HEK293 (cell line): ENCODE data around the gene FRMD8.

Experiments used
- BCL11A ChIP-seq: fragments of 450-650 bp; formaldehyde crosslinking; IDR thresholded peaks from 2 replicates; pipeline ENCODE4 v1.5.1; 2016; ENCODE audit warnings: low read depth, missing biosample characterization, missing genetic modification characterization
- KLF10 ChIP-seq: fragments of 450-650 bp; IDR thresholded peaks from 2 replicates; pipeline ENCODE4 v1.5.1; 2018; ENCODE audit warnings: missing biosample characterization, mild to moderate bottlenecking, missing genetic modification characterization
- ZBTB20 ChIP-seq: fragments of 450-650 bp; formaldehyde crosslinking; IDR thresholded peaks from 2 replicates; pipeline ENCODE4 v1.5.1; 2016; ENCODE audit warnings: missing biosample characterization, missing genetic modification characterization
- ZBTB21 ChIP-seq: fragments of 450-650 bp; formaldehyde crosslinking; IDR thresholded peaks from 2 replicates; pipeline ENCODE4 v1.5.1; 2017; ENCODE audit warnings: missing biosample characterization, missing genetic modification characterization
- ZNF621 ChIP-seq: fragments of 450-650 bp; formaldehyde crosslinking; IDR thresholded peaks from 2 replicates; pipeline ENCODE4 v1.5.1; 2017; ENCODE audit warnings: missing biosample characterization, missing genetic modification characterization
- ZNF670 ChIP-seq: fragments of 450-650 bp; formaldehyde crosslinking; IDR thresholded peaks from 2 replicates; pipeline ENCODE4 v1.5.1; 2016; ENCODE audit warnings: missing biosample characterization, missing genetic modification characterization, low read depth
- ZNF776 ChIP-seq: fragments of 450-650 bp; formaldehyde crosslinking; IDR thresholded peaks from 2 replicates; pipeline ENCODE4 v1.5.0; 2017; ENCODE audit warnings: missing biosample characterization, missing genetic modification characterization, borderline replicate concordance
- TF ChIP-seq, protein P1 (sequence below): fragments of 450-650 bp; formaldehyde crosslinking; IDR thresholded peaks from 2 replicates; pipeline ENCODE4 v1.5.1; 2016; ENCODE audit warnings: missing biosample characterization, missing genetic modification characterization
- TF ChIP-seq, protein P2 (sequence below): fragments of 450-650 bp; formaldehyde crosslinking; IDR thresholded peaks from 2 replicates; pipeline ENCODE4 v1.5.1; 2016; ENCODE audit warnings: missing biosample characterization, missing genetic modification characterization, low read depth
- TF ChIP-seq, protein P3 (sequence below): fragments of 450-650 bp; formaldehyde crosslinking; IDR thresholded peaks from 2 replicates; pipeline ENCODE4 v1.5.1; 2016; ENCODE audit warnings: missing biosample characterization, missing genetic modification characterization

DNA sequence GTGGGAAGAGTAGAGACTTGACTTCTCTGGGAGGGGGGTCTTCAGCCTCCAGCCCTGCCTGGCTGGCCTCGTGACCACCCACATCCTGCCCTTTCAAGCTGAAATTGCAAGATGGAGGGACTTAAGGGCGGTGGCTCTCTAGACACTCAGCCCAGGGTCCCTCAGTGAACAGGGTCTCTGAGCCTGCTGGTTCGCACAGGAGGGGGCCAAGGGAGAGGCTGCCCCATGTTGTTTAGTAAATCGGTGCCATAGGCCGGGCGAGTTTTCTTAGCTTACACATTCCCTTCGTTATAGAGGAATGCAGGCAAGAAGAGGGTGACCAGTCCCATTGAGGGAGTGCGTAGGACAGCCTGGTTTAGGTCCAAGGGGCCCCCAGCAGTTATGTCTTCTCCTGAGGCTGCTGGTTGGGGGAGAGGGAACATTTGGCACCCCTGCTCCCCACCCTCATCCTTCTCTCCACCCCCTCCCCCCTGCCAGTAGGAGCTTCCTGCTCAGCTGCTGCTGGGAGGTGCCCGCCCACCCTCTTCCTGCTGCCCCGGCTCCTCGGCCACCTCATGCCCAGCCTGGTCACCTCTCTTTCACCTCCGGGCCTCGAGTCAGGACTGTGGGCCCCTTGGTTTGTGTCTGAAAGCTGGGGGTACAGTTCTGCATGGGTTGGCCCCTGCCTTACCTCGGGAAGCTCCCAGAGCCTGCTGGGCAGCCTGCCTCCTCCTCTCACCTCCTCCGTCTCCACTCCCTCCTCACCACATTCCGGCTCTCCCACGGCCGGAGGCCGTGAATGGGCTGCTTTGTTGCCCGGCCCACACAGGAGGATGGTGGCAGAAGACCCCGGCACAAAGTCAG, 3.9 kb downstream of the FRMD8 start:
- TF ChIP-seq ZNF776 (tag by site-specific recombination) (no peak), ZNF621 (tag by site-specific recombination) (no peak), ZBTB20 (no peak), ZNF670 (tag by site-specific recombination) (no peak), ZBTB21 (no peak), BCL11A (tag by site-specific recombination) (no peak), KLF10 (tag by site-specific recombination) (no peak)
- TF ChIP-seq, protein P1, sequence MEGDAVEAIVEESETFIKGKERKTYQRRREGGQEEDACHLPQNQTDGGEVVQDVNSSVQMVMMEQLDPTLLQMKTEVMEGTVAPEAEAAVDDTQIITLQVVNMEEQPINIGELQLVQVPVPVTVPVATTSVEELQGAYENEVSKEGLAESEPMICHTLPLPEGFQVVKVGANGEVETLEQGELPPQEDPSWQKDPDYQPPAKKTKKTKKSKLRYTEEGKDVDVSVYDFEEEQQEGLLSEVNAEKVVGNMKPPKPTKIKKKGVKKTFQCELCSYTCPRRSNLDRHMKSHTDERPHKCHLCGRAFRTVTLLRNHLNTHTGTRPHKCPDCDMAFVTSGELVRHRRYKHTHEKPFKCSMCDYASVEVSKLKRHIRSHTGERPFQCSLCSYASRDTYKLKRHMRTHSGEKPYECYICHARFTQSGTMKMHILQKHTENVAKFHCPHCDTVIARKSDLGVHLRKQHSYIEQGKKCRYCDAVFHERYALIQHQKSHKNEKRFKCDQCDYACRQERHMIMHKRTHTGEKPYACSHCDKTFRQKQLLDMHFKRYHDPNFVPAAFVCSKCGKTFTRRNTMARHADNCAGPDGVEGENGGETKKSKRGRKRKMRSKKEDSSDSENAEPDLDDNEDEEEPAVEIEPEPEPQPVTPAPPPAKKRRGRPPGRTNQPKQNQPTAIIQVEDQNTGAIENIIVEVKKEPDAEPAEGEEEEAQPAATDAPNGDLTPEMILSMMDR (tag by site-specific recombination): no peak
- TF ChIP-seq, protein P2, sequence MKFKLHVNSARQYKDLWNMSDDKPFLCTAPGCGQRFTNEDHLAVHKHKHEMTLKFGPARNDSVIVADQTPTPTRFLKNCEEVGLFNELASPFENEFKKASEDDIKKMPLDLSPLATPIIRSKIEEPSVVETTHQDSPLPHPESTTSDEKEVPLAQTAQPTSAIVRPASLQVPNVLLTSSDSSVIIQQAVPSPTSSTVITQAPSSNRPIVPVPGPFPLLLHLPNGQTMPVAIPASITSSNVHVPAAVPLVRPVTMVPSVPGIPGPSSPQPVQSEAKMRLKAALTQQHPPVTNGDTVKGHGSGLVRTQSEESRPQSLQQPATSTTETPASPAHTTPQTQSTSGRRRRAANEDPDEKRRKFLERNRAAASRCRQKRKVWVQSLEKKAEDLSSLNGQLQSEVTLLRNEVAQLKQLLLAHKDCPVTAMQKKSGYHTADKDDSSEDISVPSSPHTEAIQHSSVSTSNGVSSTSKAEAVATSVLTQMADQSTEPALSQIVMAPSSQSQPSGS (tag by site-specific recombination): no peak
- TF ChIP-seq, protein P3, sequence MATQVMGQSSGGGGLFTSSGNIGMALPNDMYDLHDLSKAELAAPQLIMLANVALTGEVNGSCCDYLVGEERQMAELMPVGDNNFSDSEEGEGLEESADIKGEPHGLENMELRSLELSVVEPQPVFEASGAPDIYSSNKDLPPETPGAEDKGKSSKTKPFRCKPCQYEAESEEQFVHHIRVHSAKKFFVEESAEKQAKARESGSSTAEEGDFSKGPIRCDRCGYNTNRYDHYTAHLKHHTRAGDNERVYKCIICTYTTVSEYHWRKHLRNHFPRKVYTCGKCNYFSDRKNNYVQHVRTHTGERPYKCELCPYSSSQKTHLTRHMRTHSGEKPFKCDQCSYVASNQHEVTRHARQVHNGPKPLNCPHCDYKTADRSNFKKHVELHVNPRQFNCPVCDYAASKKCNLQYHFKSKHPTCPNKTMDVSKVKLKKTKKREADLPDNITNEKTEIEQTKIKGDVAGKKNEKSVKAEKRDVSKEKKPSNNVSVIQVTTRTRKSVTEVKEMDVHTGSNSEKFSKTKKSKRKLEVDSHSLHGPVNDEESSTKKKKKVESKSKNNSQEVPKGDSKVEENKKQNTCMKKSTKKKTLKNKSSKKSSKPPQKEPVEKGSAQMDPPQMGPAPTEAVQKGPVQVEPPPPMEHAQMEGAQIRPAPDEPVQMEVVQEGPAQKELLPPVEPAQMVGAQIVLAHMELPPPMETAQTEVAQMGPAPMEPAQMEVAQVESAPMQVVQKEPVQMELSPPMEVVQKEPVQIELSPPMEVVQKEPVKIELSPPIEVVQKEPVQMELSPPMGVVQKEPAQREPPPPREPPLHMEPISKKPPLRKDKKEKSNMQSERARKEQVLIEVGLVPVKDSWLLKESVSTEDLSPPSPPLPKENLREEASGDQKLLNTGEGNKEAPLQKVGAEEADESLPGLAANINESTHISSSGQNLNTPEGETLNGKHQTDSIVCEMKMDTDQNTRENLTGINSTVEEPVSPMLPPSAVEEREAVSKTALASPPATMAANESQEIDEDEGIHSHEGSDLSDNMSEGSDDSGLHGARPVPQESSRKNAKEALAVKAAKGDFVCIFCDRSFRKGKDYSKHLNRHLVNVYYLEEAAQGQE (tag by site-specific recombination): no peak
